Measurements from ENCODE around the gene DAP.
A peak's percentile ranks its signal among the peaks of the same experiment; 100 is the strongest.

Gene DAP

DNA sequence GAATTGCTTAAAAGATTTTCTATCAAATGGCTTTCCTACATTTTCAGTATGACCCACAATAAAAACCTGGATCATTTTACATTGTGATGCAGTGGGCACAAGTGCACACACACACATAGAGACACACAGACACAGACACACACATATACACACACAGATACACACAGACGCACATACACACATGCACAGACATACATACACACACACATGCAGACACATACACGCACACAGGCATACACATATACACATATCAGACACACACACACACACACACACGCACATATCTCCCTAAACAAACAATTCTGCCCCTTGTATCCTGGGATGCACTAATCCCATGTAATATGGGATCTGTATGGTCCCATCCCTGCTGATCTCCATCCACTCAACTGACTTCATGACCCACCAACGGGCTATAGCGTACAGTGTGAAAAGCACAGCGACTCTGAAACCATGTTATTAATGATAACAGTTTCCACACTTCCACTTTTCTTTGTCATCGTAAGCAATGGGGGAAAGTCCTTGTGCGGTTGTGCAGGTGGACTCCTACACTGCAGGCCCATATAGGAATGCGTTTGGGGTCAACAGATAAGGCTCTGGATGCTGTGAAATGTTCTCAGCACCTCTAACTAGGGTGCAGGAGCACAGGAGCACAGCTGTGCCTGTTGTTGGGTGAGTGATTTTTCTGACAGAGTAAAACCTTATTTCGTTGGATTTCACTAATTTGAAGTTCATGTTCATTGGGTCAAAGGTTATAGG, 52.7 kb downstream of the DAP start:
- DNase-seq, result no peak

DNA sequence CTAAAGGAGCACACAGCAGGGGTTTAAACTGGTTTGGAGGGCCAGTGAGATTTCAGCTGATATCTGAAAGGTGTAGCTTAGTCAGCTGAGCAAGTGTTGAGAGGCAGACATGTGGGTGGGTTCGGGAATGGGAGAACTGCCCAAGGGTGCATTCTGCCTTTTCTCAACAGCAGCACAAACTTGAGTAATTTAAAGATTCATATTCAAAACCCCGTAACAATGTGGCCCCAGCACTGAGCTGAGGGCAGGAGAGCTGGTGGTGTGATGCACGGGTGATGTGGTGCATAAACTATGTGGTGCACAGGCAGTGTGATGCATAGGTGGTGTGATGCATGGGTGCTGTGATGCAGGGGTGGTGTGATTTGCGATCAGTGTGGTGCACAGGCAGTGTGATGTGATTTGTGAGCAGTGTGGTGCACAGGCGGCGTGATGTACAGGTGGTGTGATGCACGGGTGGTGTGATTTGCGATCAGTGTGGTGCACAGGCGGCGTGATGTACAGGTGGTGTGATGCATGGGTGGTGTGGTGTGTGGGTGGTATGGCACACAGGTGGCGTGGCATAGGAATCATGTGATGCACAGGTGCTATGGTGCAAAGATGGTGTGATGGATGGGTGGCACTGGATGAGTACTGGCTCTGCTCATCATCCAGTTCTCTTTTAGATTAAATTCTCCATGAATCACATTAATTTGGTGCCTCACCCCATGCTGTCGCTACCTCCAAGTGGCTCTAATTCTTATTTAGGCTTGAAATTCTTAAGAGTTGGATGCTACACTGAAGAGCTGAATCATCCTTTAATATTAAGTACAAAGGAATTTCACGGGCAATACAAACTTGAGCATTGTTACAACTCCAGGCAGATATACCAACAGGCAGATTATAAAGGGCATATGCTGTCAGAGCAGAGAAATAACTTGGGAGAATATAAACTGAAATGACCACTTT, 53.6 kb downstream of the DAP start:
- no peak for DNase-seq

DNA sequence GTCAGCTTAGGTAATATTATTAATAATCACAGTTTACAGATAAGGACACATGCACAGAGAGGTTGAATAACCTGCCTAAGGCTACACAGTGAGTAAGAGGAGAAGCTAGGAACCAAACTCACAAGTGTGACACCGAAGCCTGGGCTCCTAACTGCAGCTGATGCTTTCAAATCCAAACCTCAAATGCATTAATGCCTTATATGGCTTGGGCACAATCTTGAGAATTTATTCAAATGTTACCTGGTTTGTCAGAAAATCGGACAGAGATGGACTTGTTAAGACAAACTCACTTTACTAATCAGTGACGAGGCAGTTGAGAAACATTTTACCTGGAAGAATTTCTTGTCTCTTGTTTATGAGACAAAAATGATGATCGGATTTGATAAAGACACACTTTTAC, 54.7 kb downstream of the DAP start:
- no peak for DNase-seq

DNA sequence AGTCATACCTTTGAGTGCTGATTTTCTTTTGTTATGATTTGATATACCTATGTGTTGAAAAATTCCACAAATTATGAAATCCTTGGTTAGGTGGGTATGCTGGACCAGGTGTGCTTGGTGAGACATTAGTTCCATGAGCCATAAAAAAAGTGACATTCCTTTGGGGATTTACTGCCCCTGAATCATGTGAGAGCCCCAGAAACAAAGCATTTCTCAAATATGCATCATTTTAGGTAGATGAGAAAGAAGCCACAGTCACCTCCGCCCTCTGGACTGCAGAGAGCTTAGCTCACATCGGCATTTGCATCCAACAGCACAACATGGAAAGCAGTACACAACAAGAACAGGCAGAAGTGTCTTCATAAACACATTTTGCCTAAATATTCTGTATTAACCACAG, 55.3 kb downstream of the DAP start:
- DNase-seq, result no peak

DNA sequence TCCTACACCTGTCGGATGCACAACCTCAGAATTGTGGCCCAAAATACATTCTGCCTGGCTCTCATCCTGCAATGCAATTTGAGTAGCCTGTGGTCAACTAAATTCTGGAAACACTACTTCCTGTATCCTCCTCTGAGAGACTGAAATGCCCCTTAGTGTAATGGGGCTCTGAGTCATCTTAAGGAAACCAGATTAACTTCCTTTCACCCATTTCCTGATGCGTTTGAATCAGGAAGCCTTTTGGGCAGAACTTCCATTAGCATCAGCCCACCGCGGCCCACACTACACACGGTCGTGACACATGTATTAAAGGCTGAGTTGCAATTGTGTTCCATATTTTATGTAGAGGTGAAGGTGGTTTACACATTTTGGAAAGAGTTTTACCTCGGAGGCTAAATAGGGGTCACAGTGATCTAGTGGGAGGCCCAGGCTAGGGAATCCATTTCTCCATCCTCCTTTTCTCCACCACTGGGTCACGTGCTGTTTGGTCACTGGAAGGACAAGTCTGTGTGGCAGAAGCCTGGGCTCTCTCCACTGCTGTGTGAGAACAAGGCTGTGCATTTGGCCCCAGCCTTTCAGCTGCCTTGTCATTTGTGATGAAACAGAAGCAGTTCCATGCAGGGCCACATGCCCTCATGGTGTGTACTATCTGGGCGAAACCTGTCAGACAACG, 55.9 kb downstream of the DAP start:
- DNase-seq, result no peak

DNA sequence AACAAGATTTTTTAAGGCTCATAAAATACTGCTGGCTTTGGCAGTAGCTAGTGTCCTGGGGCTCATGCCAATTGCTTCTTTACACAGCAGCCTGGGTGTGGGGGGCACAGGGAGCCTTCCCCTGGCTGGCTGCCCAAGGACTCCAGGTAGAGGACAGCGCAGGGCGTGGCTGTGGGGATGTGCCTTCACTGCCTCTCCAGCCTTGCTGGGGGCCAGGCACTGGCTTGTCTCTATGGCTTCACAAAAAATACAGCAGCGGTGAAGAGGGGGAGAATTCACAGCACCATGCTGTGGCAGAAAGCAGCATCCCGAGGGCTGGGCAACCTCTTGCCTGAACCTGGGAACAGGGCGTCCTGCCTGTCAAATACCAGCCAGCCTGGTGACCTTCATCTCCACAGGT, 57.4 kb downstream of the DAP start:
- peak; percentile 39 for DNase-seq

DNA sequence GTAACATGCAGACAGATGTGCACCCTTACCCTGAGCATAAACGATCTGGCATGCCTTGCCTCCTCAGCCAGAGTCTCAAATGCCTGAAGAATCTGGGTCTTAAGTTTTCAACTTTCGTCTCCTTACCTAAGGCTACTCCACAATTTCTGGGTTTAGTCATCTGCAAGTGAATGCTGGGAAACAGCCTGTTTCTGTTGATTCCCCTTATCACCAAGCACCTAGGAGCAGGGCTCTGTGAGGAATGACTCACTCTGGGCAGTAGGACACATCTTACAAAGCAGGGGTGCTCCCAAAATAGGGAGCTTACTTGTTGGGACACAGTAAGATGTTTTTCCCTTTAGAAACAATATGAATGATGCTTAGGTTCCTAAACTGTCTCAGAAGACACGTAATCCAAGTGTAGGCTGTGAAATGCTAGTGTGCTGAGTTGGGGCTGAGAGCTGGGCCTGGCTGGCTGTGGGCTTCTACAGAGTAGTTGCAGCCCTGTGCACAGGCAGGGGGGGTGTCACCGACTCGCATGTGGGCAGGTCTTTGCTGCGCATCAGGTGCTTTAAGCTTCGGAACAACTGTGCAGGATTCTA, 58.0 kb downstream of the DAP start:
- DNase-seq, result no peak

DNA sequence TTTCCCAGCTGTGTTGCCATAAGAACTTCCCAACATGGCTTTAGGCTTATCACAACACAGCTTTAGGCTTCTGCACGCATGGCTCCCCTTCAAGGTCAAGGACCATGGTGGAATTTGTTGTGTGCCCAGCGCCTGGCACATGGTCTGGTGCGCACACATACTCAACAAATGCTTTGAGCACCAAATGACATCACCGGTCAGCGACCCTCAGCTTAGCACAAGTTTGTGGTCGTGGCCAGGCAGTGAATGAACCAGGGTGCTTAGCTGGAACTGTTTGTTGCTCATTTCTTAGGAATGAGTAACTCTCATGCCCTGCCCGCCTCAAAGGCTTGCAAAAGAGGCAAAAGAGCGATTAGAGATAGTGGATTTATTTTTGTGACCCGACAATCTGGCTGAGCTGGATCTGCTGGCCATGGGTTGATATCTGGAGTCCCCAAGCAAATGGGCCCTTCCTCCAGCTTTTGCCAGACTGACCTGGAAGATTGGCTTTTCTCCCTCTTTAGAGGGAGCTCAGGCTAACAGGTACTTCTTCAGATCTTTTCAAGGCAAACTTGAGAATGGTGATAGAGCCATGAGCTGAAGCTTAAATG, 58.9 kb downstream of the DAP start:
- DNase-seq, result no peak

DNA sequence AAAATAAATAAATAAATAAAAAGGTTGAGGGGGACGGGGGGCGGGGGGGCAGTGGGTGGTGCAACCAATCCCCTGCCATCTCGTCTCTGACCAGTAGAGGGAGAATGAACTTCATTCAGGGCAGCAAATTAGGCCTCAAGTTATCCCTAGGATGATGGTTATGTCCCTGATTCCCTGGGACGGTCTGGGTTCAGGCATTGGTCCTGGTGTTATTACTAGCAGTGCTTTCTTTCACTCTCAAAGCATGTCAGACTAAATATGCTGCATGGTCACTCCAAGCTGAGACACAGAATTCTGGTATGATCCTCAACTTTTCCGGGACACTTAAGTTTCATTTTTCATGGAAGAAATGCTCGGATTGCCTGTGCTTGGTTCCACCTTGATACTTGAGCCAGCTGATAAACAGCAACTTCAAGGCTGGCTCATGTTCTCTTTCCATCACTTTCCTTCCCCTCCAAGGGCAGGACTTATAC, 59.4 kb downstream of the DAP start:
- no peak for DNase-seq

DNA sequence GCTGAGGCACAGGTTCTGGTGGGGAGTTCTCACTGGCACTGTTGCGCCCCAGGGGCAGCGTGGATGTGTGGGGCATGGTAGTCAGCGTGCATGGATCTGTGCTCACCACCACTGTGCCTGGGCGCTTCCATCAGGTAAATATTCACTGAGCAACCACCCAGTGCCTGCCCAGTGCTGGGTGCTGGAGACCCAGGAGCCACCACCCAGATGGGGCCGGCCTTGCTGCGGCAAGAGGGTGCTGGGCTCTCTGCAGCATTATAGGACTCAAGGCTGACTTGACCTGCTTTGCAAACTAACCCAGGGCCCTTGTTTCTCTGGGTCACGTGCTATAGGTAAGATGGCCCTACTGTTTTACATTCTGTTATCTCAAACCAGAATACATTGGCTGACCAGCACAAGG, 60.5 kb downstream of the DAP start:
- DNase-seq, result no peak

DNA sequence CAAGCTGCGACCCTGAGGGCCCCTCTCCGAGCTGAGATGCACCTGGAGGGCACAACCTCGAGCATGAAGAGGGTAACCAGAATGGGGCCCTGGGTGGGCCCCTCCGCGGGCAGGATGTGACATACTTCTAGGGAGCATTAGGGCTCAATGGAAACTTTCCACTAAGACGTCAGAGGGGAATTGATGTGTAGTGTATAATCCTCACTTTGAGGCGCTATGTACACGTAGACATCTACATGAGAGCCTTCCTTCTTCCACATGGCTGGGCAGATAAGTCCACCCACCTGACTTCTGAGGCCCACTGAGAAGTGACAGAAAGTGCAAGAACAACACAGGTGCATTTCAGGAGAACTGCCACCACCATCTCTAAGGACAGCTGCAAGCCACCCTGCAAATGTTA, 61.0 kb downstream of the DAP start:
- no peak for DNase-seq

DNA sequence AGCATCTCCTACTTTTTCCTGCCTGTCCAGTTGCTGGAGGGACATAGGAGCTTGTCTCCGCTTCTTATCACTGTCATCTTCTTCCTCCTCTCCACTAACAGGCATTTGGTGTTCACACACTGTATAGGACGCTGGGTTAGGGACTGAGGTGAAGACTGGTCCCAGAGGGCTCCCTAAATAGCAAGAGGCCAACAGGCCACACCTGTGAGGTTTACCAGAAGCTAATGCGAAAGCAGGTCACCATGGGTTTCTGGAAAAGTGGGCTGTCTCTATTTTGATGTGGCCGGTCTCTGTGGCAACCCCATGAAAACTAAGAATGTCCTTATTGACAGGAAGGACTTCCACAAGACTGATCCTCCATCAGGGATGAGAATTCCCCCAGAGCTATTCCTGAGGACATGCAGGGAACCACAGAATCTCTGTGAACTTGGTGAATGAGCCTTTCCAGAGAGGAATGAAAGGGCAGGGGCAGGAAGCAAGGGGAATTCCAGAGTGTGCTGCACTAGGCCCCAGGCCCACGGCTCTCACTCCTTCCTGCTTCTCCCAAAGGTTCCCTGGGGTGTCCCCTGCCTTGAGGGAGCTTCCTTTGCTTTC, 61.7 kb downstream of the DAP start:
- DNase-seq, result no peak

DNA sequence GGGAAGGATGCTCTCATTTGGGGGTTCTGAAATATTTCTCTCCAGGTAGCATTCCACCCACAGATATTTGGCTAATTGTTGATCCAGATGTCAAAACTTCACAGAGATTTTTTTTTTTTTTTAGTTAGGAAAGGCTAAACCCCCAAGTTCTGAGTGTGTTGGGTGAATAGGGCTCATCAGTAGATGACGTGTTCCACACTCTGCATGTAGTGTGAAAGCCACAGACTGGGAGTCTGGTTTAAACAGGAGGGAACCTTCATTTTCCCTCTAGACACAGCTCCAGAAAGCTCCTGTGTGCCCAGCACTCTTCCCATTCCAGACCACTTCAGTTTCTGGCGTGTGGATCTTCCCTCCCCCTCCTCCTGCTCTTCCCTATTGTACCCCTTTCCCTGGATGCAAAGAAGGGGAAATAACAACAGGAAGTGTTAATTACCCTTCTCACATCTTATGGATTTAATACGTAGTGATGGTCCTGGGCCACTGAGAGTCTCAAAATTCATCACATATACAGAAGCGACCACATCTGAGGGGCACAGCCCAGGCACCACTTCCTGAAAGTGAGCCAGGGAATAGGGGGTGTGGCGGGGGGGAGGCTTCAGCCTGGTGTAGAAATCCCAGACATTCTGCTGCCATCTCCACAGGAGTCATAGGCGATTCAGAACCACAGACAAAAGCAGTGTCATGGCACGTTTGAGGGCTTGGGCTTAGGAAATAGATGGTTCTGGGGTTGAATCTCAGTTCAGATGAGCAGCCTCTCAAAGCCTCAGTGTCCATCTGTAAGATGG, 65.1 kb downstream of the DAP start:
- DNase-seq, result no peak

DNA sequence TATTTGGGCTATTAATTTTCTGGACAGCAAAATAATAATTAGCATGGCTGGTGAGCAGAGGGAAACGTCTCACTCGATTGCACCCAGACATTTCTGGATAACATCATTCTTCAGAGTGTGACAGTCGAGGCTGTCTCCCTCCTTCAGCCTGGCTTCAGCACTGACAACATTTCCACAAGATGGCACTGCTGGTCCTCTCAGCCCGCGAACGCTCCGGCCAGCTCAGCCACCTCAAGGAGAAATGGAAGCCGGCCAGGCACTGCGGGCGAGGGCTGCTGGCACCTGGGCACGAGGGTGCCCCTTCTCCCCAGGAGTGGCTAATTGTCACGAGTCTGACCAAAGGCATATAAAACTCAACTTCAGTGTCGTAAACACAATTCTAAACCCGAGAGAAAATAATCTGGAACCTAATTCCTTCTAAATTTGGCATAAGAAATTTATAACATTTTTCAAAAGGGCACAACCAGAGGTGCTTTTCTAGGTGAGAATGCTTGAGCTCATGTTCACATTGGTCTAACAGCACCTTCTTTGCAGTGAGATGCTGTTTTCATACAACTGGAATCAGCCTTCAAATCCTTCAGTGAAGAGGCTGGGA, 65.9 kb downstream of the DAP start:
- peak; percentile 49 for DNase-seq

DNA sequence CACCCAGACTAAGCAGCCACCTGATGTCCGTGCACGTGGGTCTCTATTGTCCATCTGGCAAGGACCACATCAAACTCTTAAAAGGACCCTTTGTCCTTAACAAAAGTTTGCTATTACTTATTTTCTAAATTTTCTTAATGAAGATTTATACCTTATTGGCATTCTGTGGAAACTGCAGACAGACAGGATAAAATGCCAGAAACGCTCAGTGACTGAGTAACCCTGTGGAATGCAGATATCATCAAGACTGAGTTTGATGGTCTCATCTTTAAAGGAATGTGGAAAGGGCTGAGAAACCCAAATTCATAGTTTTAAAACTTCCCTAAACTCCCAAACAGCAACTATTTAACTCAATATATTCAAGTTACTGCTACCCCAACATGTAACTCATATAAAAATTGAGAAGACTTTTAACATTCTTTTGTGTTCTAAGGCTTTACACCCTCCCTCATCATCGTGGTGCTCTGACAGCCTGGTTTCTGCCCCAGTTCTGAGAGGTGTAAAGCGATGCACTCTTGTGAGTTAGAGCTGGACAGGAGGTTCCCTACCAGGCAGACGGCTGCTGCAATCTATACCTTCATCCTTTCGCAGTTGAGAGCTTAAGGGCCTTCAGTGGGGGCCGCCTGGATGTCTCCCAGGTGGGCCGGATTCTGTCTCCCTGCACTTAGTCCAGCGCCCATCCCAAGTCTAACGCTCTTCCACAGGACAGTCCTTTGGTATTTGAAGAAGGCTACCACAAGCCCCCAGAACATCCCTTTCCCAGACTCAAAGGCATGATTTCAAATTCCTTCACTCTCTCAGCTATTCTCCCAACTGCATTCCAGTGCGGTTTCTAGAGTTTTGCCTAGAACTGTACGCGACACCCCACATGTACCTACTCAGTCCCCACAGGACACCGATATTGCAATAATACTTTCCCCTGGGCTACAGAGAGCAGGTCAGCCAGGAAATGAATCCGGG, 68.9 kb downstream of the DAP start:
- no peak for DNase-seq

DNA sequence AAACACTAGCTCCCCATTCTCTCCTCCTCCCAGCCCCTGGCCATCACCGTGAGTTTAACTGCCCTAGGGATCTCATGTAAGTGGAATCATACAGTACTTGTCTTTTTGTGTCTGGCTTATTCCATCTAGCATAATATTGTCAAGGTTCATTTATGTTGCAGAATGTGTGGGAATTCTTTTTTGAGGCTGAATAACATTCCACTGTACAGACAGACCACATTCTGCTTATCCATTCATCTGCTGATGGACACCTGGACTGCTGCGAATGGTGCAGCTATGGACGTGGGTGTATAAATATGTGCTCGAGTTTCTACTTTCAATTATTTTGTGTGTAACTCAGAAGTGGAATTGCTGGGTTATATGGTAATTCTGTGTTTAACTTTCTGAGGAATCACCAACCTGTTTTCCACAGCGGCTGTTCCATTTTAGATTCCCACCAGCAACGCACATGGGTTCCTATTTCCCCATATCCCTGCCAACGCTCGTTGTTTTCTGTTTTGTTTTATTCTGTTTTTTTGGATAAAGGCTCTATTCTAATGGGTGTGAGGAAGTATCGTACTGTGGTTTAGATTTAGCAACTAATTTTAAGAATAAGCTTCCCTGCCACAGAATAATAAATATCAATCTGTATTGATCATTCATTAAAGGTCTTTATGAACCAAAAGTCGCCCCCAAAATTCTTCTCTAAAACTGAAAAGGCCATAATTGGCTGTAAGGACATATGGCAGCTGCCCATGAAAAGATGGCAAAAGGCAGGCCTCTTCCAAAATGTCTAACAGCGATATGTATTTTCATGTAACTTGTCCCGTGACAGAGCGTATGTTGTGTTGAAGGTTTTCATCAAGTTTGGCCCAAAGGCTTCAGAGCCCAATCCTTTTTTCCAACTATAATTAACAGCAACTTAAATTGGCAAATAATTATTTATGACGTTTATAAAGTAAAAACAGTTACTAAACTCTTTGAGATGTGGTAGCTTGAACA, 70.3 kb downstream of the DAP start:
- no peak for DNase-seq

DNA sequence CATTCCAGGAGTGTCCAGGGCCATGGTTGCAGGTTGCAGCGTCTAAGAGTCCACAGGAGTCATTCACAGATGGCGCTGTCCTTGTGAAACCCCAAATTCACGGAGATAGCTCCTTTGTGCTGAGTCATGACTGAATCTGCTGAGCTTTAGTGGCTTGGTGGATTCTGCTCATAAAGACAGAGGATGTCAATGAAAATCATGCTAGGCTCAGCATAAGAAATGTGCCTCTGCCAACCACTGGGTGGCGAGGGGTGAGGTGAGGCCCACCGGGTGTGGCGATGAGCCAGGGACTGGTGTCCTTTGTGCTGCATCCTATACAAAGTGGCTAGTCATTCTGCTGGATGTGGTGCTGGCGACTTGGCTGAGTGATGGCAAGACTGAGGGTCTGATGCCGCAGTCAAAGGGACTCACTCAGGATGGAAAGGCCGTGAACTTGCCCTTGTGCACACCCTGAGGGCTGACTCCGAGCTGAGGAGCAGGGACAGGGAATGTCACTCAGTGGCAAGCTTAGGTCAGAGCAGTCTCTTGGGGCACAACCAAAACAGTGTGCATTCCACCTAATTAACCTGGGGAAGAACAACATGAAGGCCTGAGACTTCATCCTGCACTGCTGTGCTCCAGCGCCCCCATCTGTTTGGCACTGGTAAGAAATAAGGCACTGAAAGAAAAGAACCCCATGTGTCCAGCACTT, 71.5 kb downstream of the DAP start:
- no peak for DNase-seq

DNA sequence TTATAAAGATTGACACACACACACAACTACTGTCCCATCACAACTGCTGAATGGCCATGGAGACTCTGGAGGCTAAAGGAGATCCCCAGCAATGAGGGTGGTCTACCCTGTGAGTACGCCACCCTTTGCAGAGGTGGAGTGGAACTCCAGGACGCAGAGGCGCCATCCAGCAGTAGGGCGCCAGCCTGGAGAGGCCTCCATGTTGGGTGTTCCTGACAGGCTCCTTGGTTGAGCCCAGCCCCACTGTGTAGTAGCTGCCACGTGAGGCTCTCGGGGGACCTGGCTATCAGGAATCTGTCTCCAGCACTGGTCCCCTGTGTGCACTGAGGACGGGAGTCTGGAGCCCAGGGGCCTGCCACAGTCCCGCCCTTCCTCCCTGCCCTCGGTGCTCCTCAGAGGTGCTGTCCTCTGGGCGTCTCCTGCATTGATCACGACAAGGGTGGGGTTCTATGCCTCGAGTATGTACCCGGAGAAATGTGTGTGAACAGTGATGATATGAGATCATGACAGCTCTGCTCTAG, 72.3 kb downstream of the DAP start:
- DNase-seq, result no peak

All from NCI-H2081 treated with DMSO at 0.1 percent for 48 hours (cell line).